ENCODE measurements around the gene NRF1. TPM values are rescaled to one million over a fixed set of nuclear protein-coding genes. Genes with fewer than 3 reads are reported as not detected.

NRF1 gene
- total RNA-seq, 1 donor from 2014 or later: 19.3 TPM

GRCh38 chr7:129740574-129741410, 129.3 kb downstream of the NRF1 start:
- H3K4me1 ChIP-seq: peaks cover 6% of the 10 kb centered on the region
- H3K27me3 ChIP-seq: no peaks in the 10 kb centered on the region
- no peaks in the 10 kb centered on the region for H3K9me3 ChIP-seq
- H3K27ac ChIP-seq: no peak overlapping the region
- H3K4me3 ChIP-seq: no peak overlapping the region
- peaks cover 37% of the 10 kb centered on the region for H3K36me3 ChIP-seq
- no peak for TF ChIP-seq CTCF (IDR thresholded peaks at IDR 0.05)
- intact Hi-C loops (cut with DNase I): no loop called here
- no peak for ATAC-seq
- no peak for DNase-seq

GRCh38 chr7:129741743-129742213, 130.3 kb downstream of the NRF1 start:
- intact Hi-C loops (cut with DNase I): no loop called here
- Histone ChIP-seq H3K27me3 (no peaks in the 10 kb centered on the region), H3K9me3 (no peaks in the 10 kb centered on the region), H3K4me3 (no peak overlapping the region), H3K4me1 (peaks cover 6% of the 10 kb centered on the region), H3K27ac (no peak overlapping the region), H3K36me3 (peaks cover 40% of the 10 kb centered on the region)
- ATAC-seq: no peak
- DNase-seq: no peak
- no peak for TF ChIP-seq CTCF (IDR thresholded peaks at IDR 0.05)

GRCh38 chr7:129742256-129742655, 130.7 kb downstream of the NRF1 start:
- TF ChIP-seq CTCF (IDR thresholded peaks at IDR 0.05): no peak
- ATAC-seq: no peak

GRCh38 chr7:129746857-129747529, 135.5 kb downstream of the NRF1 start:
- Histone ChIP-seq H3K36me3 (peaks cover 23% of the 10 kb centered on the region), H3K9me3 (no peaks in the 10 kb centered on the region), H3K27ac (no peak overlapping the region), H3K27me3 (no peaks in the 10 kb centered on the region), H3K4me3 (no peak overlapping the region), H3K4me1 (no peaks in the 10 kb centered on the region)
- intact Hi-C loops (cut with DNase I): no loop called here
- ATAC-seq (no peak), DNase-seq (no peak)
- no peak for TF ChIP-seq CTCF (IDR thresholded peaks at IDR 0.05)

More at GRCh38 chr7:129742256-129742655, 130.7 kb downstream of the NRF1 start:
- Histone ChIP-seq H3K36me3 (peaks cover 40% of the 10 kb centered on the region), H3K4me3 (no peak overlapping the region), H3K4me1 (peaks cover 6% of the 10 kb centered on the region), H3K9me3 (no peaks in the 10 kb centered on the region), H3K27ac (no peak overlapping the region), H3K27me3 (no peaks in the 10 kb centered on the region)
- DNase-seq: no peak
- intact Hi-C loops (cut with DNase I): no loop called here

- H3K27ac ChIP-seq: no peak overlapping the region
- peaks cover 23% of the 10 kb centered on the region for H3K36me3 ChIP-seq
- no peak for TF ChIP-seq CTCF (IDR thresholded peaks at IDR 0.05)
- DNase-seq: no peak
- no peaks in the 10 kb centered on the region for H3K9me3 ChIP-seq
- H3K27me3 ChIP-seq: no peaks in the 10 kb centered on the region
- H3K4me1 ChIP-seq: no peaks in the 10 kb centered on the region
- no peak overlapping the region for H3K4me3 ChIP-seq
- no peak for ATAC-seq
- intact Hi-C loops (cut with DNase I): no loop called here
Measured at GRCh38 chr7:129748356-129749109, 137.0 kb downstream of the NRF1 start.
